Heart right ventricle (tissue), 16 donors: ENCODE measurements around the gene STYX. TPM values are rescaled to one million over a fixed set of nuclear protein-coding genes. Genes with fewer than 3 reads are reported as not detected.
A peak's percentile ranks its signal among the peaks of the same experiment; 100 is the strongest.
"Not testable (repeated sequence)": the region's sequence is repeated elsewhere in the genome, so short reads cannot be mapped to it uniquely, and the experiment has no call there.

Experiments used
- ATAC-seq, 8 donors: fragments of 200-7000 bp; cut with Tn5 transposase; one replicate each; pipeline ENCODE4 v1.9.1; 2020; ENCODE audit warnings: mild to moderate bottlenecking in 8 of 8, moderate library complexity in 8 of 8, moderate number of reproducible peaks in 1 of 8
- DNase-seq, 2 donors: peaks; one replicate each; pipeline ENCODE4 v3.0.0-alpha.2; 2020
- H3K27ac ChIP-seq, 10 donors: fragments of 200-600 bp; sonication (generic) in 2 of 10; one replicate each; pipeline versions ENCODE4 v1.5.0 to v1.8.0; 2020 to 2022; ENCODE audit warnings: mild to moderate bottlenecking in 3 of 10
- H3K27me3 ChIP-seq, 7 donors: fragments of 200-600 bp; one replicate each; pipeline ENCODE4 v1.8.0; 2021 to 2022; ENCODE audit warnings: mild to moderate bottlenecking in 2 of 7
- H3K36me3 ChIP-seq, 9 donors: fragments of 200-600 bp; sonication (generic) in 1 of 9; one replicate each; pipeline versions ENCODE4 v1.5.0 to v1.8.0; 2020 to 2022; ENCODE audit warnings: mild to moderate bottlenecking in 2 of 9
- H3K4me1 ChIP-seq, 9 donors: fragments of 200-600 bp; sonication (generic) in 1 of 9; one replicate each; pipeline versions ENCODE4 v1.5.0 to v1.8.0; 2020 to 2022; ENCODE audit warnings: mild to moderate bottlenecking in 4 of 9
- H3K4me3 ChIP-seq, 10 donors: fragments of 200-600 bp; sonication (generic) in 2 of 10; one replicate each; pipeline versions ENCODE4 v1.5.0 to v1.8.0; 2020 to 2022; ENCODE audit warnings: mild to moderate bottlenecking in 7 of 10, moderate library complexity in 2 of 10
- H3K9me3 ChIP-seq, 11 donors: fragments of 200-600 bp in 10 of 11; sonication (generic) in 2 of 11; one replicate each; pipeline versions ENCODE4 v1.5.0 to v1.8.0; 2013 to 2022; ENCODE audit warnings: mild to moderate bottlenecking in 2 of 11, control low read depth in 1 of 11, moderate library complexity in 1 of 11
- WGBS, 2 donors: extraction: QIAGEN DNeasy Blood & Tissue Kit; methylation state at CpG; one replicate each; pipeline ENCODE4 v1.1.7; 2013; ENCODE audit warnings: inconsistent platforms in 1 of 2; 5-methylcytosine and 5-hydroxymethylcytosine counted together
- intact Hi-C, 10 donors: fragments of 100-400 bp; cut with DNase I; formaldehyde crosslinking; loops; one replicate each; pipeline versions ENCODE4 v1.11.1 to v1.14.2; 2022
- polyA plus RNA-seq, 2 donors: library from polyadenylated mRNA; stranded (reverse); fragments of 200-250 nt; gene quantifications; one replicate each; pipeline ENCODE4 v1.2.3, GENCODE V29; 2013
- total RNA-seq, 10 donors: library from RNA; stranded (reverse); fragmentation: NEBNext Ultra II Directional in 3 of 10; extraction: Animal tissue kit (Norgen Biotek cat#: 25700) in 3 of 10; gene quantifications; one replicate each; pipeline versions ENCODE4 v1.2.1 to v1.2.4, GENCODE V29; 2021 to 2023
- TF ChIP-seq, protein P1 (sequence below), 9 donors: fragments of 200-600 bp; sonication (generic) in 2 of 9; IDR thresholded peaks; one replicate each; pipeline versions ENCODE4 v1.5.0 to v1.8.0; 2021 to 2022; ENCODE audit warnings: antibody characterized with exemption in 9 of 9, mild to moderate bottlenecking in 5 of 9, moderate library complexity in 1 of 9
- donor health status: Arrhythmogenic right ventricular cardiomyopathy.
- donor health status: ischemic (EF 13 %, LVEDD 7.1; RV severe dilation, severe dysfunction).
- donor health status: healthy with polysubstance abuse.
- donor health status: DM: no; HTN: yes; CAD: no.
- donor health status: DM: no; HTN: no; CAD: no.
- donor health status: ischemic (EF 25% LVEDD 6.9; RV normal size, moderate dysfunction).
- donor health status: ischemic (EF 25% LVEDD 5.7; RV mildly dilated, moderate dysfunction).
- donor health status: healthy.
- donor health status: DM: yes; HTN: yes; CAD: no.
- donor health status: Ischemic cardiomyopathy.
- donor health status: ischemic (EF 35%, LVEDD 5.7; RV mildly dilated, moderate dysfunction).
- donor health status: nonischemic (EF 11% LVEDD 7.7; RV severe dilation, severe dysfunction).
- donor health status: DM: yes; HTN: yes; CAD: no.
- donor health status: PGD.
- donor health status: ischemic (EF 29% LVEDD 5.4; RV normal size, mild dysfunction).
- donor health status: nonischemic (EF 23%, LVEDD 6.1; RV moderate dilation, normal function).

The STYX gene
- total and polyA plus RNA-seq, 12 donors: 3.4 to 15.8 (median 13.7) TPM

- intact Hi-C loops: no loop called here
- H3K4me3 ChIP-seq: no peak overlapping the region
- no peaks in the 10 kb centered on the region for H3K9me3 ChIP-seq
- H3K27ac ChIP-seq: no peak overlapping the region
- TF ChIP-seq, protein P1, sequence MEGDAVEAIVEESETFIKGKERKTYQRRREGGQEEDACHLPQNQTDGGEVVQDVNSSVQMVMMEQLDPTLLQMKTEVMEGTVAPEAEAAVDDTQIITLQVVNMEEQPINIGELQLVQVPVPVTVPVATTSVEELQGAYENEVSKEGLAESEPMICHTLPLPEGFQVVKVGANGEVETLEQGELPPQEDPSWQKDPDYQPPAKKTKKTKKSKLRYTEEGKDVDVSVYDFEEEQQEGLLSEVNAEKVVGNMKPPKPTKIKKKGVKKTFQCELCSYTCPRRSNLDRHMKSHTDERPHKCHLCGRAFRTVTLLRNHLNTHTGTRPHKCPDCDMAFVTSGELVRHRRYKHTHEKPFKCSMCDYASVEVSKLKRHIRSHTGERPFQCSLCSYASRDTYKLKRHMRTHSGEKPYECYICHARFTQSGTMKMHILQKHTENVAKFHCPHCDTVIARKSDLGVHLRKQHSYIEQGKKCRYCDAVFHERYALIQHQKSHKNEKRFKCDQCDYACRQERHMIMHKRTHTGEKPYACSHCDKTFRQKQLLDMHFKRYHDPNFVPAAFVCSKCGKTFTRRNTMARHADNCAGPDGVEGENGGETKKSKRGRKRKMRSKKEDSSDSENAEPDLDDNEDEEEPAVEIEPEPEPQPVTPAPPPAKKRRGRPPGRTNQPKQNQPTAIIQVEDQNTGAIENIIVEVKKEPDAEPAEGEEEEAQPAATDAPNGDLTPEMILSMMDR (IDR thresholded peaks at IDR 0.05): no peak
- WGBS, 2 donors: 94 to 97% methylated on average over 5 of the region's 5 CpGs
- ATAC-seq (no peak), DNase-seq (no peak)
- H3K4me1 ChIP-seq: no peaks in the 10 kb centered on the region
- H3K27me3 ChIP-seq: no peaks in the 10 kb centered on the region
- peaks cover 0 to 76% (median 20%) of the 10 kb centered on the region in 9 donors for H3K36me3 ChIP-seq
Observed at GRCh38 chr14:52755607-52756316, 25.8 kb downstream of the STYX start.

DNA sequence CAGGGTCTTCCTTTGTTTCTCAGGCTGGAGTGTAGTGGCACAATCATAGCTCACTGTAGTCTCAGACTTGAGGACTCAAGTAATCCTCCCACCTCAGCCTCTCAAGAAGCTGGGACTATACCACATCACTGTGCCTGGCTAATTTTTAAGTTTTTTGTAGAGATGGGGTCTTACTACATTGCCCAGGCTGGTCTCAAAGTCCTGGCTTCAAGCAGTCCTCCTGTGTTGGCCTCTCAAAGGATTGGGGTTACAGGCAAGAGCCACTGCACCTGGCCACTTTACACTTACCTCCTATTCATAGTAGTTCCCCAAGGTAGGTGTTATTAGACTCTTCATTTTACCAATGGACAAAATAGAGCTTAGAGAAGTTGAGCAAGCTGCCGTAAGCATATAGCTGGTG is 29.2 kb downstream of the STYX start:
- no peak for DNase-seq
- Histone ChIP-seq H3K4me3 (no peak overlapping the region), H3K36me3 (peaks cover 0 to 78% (median 23%) of the 10 kb centered on the region in 9 donors), H3K27me3 (no peaks in the 10 kb centered on the region), H3K27ac (no peak overlapping the region), H3K4me1 (peaks cover 0 to 10% (median 0%) of the 10 kb centered on the region in 9 donors), H3K9me3 (no peaks in the 10 kb centered on the region)
- TF ChIP-seq, protein P1 (IDR thresholded peaks at IDR 0.05): no peak
- 98 to 100% methylated on average over 1 of the region's 1 CpG for WGBS, 2 donors
- intact Hi-C loops: no loop called here
- ATAC-seq: no peak

DNA sequence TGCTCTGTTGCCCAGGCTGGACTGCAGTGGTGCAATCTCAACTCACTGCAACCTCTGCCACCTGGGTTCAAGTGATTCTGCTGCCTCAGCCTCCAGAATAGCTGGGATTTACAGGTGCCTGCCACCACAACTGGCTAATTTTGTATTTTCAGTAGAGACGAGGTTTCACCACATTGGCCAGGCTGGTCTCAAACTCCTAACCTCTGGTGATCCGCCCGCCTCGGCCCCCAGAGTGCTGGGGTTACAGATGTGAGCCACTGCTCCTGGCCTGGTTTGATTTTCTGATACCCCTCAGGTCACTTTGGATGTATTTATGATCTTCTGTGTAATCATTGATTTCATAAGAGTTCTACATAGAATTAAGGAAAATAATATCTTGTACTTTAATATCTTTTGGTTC is 33.0 kb downstream of the STYX start:
- H3K4me3 ChIP-seq, H3K27me3 ChIP-seq, DNase-seq, intact Hi-C loops, H3K4me1 ChIP-seq, H3K9me3 ChIP-seq, ATAC-seq: not testable (repeated sequence)
- Histone ChIP-seq H3K27ac (peak overlapping the region in 1 of 10 donors; percentile 31), H3K36me3 (peaks cover 0 to 81% (median 23%) of the 10 kb centered on the region in 9 donors)
- WGBS, 2 donors: 97 to 99% methylated on average over 4 of the region's 4 CpGs

GRCh38 chr14:52767058-52767833 is 37.3 kb downstream of the STYX start:
- no peak overlapping the region for H3K4me3 ChIP-seq
- TF ChIP-seq, protein P1 (IDR thresholded peaks at IDR 0.05): no peak
- H3K27ac ChIP-seq: no peak overlapping the region
- H3K27me3 ChIP-seq: no peaks in the 10 kb centered on the region
- peaks cover 0 to 85% (median 22%) of the 10 kb centered on the region in 9 donors for H3K36me3 ChIP-seq
- no peaks in the 10 kb centered on the region for H3K9me3 ChIP-seq
- peaks cover 0 to 21% (median 0%) of the 10 kb centered on the region in 9 donors for H3K4me1 ChIP-seq
- intact Hi-C loops: no loop called here
- ATAC-seq (no peak), DNase-seq (no peak)
- 94% methylated on average over 3 of the region's 3 CpGs for WGBS, 2 donors
